Stomach (tissue), 9 donors: ENCODE measurements around the gene CRACR2A. TPM values are rescaled to one million over a fixed set of nuclear protein-coding genes. Genes with fewer than 3 reads are reported as not detected.

Experiments used
- DNase-seq, 2 donors: peaks; one replicate each; pipeline versions ENCODE4 v3.0.0 to v3.0.0-alpha.2; 2013 to 2019
- H3K27ac ChIP-seq, 5 donors: fragments of 200-600 bp in 4 of 5; sonication (generic) in 4 of 5; one replicate each; pipeline ENCODE4 v1.5.1; 2013 to 2019; ENCODE audit warnings: mild to moderate bottlenecking in 1 of 5, moderate library complexity in 1 of 5
- H3K27me3 ChIP-seq, 3 donors: fragments of 200-600 bp; sonication (generic); one replicate each; pipeline ENCODE4 v1.5.1; 2017 to 2019; ENCODE audit warnings: mixed run types in 1 of 3
- H3K36me3 ChIP-seq, 4 donors: fragments of 200-600 bp; sonication (generic); 1 replicate in 3 of 4; 2 replicates in 1 of 4; pipeline ENCODE4 v1.5.1; 2016 to 2019
- H3K4me1 ChIP-seq, 4 donors: fragments of 200-600 bp; sonication (generic); one replicate each; pipeline ENCODE4 v1.5.1; 2016 to 2019
- H3K4me3 ChIP-seq, 4 donors: fragments of 200-600 bp; sonication (generic) in 3 of 4; one replicate each; pipeline ENCODE4 v1.5.1; 2016 to 2019; ENCODE audit warnings: mild to moderate bottlenecking in 1 of 4
- H3K9me3 ChIP-seq, 4 donors: fragments of 200-600 bp; sonication (generic); one replicate each; pipeline ENCODE4 v1.5.1; 2016 to 2019
- EP300 ChIP-seq: sonication (generic); formaldehyde crosslinking; IDR thresholded peaks from one replicate; pipeline ENCODE4 v1.6.1; 2017; ENCODE audit warnings: antibody characterized with exemption
- POLR2A ChIP-seq, 4 donors: fragments of 450-650 bp; IDR thresholded peaks; one replicate each; pipeline ENCODE4 v1.6.1; 2016; ENCODE audit warnings: antibody characterized with exemption in 4 of 4, control low read depth in 2 of 4, mild to moderate bottlenecking in 1 of 4, moderate library complexity in 1 of 4
- POLR2AphosphoS5 ChIP-seq, 3 donors: sonication (generic); formaldehyde crosslinking; IDR thresholded peaks; one replicate each; pipeline ENCODE4 v1.6.1; 2016; ENCODE audit warnings: antibody characterized with exemption in 3 of 3
- WGBS, 5 donors: extraction: QIAGEN DNeasy Blood & Tissue Kit in 3 of 5; methylation state at CpG; one replicate each; pipeline versions ENCODE4 v1.1.5 to v1.1.7; 2013 to 2018; 5-methylcytosine and 5-hydroxymethylcytosine counted together
- intact Hi-C: fragments of 100-400 bp; cut with DNase I; formaldehyde crosslinking; loops from one replicate; pipeline ENCODE4 v1.15.1; 2023; ENCODE audit warnings: low total_unique reads
- polyA plus RNA-seq, 3 donors: library from polyadenylated mRNA; stranded (reverse); fragments of 200-250 nt; gene quantifications; one replicate each; pipeline ENCODE4 v1.2.3, GENCODE V29; 2013
- total RNA-seq, 5 donors: library from RNA; depleted of rRNA; stranded (reverse); fragments of >200 nt; gene quantifications; one replicate each; pipeline versions ENCODE4 v1.1.0 to v1.2.3, GENCODE V29; 2014 to 2016
- TF ChIP-seq, protein P1 (sequence below), 7 experiments: fragments of 450-650 bp in 4 of 7; fragments of 200-600 bp in 3 of 7; sonication (generic) in 3 of 7; IDR thresholded peaks; one replicate each; pipeline ENCODE4 v1.5.1; 2016 to 2019; ENCODE audit warnings: antibody characterized with exemption in 7 of 7, control low read depth in 2 of 7, mild to moderate bottlenecking in 1 of 7
- donor health status: healthy with polysubstance abuse.
- donor health status: Bipolar disorder and iron deficiency.
- donor health status: healthy.

CRACR2A gene
- total and polyA plus RNA-seq, 8 donors: 0.15 to 66.6 (median 3.1) TPM

DNA sequence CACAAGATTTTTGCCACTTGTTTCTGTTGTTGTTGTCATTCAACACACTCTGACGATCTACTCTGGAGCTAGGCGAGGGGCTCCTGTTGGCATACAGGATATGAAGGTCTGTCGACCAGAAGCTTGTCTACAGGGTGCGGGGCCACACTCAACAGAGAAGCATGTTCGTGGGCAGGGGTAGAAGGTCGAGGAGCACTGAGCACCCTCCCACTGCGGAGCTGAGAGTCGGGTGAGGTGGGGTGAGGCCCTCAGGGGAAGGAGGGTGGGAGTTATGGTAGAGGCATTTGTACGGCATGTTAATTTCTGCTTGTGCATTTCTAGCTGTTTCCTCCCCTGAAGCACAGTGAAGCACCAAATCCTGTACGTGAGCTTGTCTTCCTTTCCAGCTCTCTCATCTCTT lies 146.8 kb downstream of the CRACR2A start:
- no peak for DNase-seq
- 76 to 85% (median 81%) methylated on average over 10 of the region's 10 CpGs for WGBS, 5 donors
- Histone ChIP-seq H3K27me3 (peaks cover 0 to 34% (median 4%) of the 10 kb centered on the region in 3 donors), H3K4me3 (no peak overlapping the region), H3K36me3 (no peaks in the 10 kb centered on the region), H3K9me3 (no peaks in the 10 kb centered on the region), H3K4me1 (peaks cover 0 to 12% (median 3%) of the 10 kb centered on the region in 4 donors), H3K27ac (no peak overlapping the region)
- TF ChIP-seq POLR2A (IDR thresholded peaks at IDR 0.05) (no peak), POLR2AphosphoS5 (IDR thresholded peaks at IDR 0.05) (no peak), EP300 (no peak)
- TF ChIP-seq, protein P1, sequence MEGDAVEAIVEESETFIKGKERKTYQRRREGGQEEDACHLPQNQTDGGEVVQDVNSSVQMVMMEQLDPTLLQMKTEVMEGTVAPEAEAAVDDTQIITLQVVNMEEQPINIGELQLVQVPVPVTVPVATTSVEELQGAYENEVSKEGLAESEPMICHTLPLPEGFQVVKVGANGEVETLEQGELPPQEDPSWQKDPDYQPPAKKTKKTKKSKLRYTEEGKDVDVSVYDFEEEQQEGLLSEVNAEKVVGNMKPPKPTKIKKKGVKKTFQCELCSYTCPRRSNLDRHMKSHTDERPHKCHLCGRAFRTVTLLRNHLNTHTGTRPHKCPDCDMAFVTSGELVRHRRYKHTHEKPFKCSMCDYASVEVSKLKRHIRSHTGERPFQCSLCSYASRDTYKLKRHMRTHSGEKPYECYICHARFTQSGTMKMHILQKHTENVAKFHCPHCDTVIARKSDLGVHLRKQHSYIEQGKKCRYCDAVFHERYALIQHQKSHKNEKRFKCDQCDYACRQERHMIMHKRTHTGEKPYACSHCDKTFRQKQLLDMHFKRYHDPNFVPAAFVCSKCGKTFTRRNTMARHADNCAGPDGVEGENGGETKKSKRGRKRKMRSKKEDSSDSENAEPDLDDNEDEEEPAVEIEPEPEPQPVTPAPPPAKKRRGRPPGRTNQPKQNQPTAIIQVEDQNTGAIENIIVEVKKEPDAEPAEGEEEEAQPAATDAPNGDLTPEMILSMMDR (IDR thresholded peaks at IDR 0.05): no peak
- intact Hi-C loops: no loop called here

- Histone ChIP-seq H3K27me3 (peaks cover 0 to 39% (median 4%) of the 10 kb centered on the region in 3 donors), H3K4me1 (peaks cover 0 to 12% (median 3%) of the 10 kb centered on the region in 4 donors), H3K9me3 (no peaks in the 10 kb centered on the region), H3K4me3 (no peak overlapping the region), H3K27ac (no peak overlapping the region), H3K36me3 (no peaks in the 10 kb centered on the region)
- DNase-seq: no peak
- no peak for TF ChIP-seq EP300
- TF ChIP-seq, protein P1 (IDR thresholded peaks at IDR 0.05): no peak
- TF ChIP-seq POLR2A (IDR thresholded peaks at IDR 0.05): no peak
- no peak for TF ChIP-seq POLR2AphosphoS5 (IDR thresholded peaks at IDR 0.05)
- intact Hi-C loops: no loop called here
- 70 to 85% (median 75%) methylated on average over 6 of the region's 6 CpGs for WGBS, 5 donors
These were observed 147.2 kb downstream of the CRACR2A start for GRCh38 chr12:3605692-3606091.

GRCh38 chr12:3604748-3605586 lies 147.9 kb downstream of the CRACR2A start:
- TF ChIP-seq POLR2AphosphoS5 (IDR thresholded peaks at IDR 0.05): no peak
- TF ChIP-seq EP300: no peak
- TF ChIP-seq POLR2A (IDR thresholded peaks at IDR 0.05): no peak
- WGBS, 5 donors: 9 to 19% (median 13%) methylated on average over 13 of the region's 13 CpGs
- H3K36me3 ChIP-seq: no peaks in the 10 kb centered on the region
- peak; percentile 61 to 68 for DNase-seq
- peaks cover 0 to 12% (median 3%) of the 10 kb centered on the region in 4 donors for H3K4me1 ChIP-seq
- intact Hi-C loops: no loop called here
- peaks cover 0 to 46% (median 4%) of the 10 kb centered on the region in 3 donors for H3K27me3 ChIP-seq
- H3K27ac ChIP-seq: no peak overlapping the region
- H3K9me3 ChIP-seq: no peaks in the 10 kb centered on the region
- no peak overlapping the region for H3K4me3 ChIP-seq

DNA sequence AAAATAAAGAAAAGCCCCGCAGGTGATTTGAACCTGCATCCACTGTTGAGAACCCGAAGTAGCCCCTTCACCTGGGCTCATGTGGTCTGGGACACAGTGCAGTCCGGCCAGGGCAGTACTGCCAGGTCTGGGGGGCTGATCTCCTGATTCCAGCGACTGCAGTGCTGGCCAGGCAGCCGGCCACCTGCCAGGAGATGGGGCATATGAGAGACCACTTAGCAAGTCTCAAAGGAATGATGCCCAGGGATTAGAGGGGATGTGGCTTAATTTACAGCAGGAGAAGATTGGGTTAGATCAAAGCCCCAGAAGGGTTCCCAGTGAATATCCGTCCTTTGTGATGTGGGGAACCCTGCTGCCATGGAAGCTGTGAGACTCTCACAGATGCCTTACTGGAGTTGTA lies 148.6 kb downstream of the CRACR2A start:
- H3K4me3 ChIP-seq: no peak overlapping the region
- intact Hi-C loops: no loop called here
- no peaks in the 10 kb centered on the region for H3K36me3 ChIP-seq
- no peak for DNase-seq
- H3K27ac ChIP-seq: no peak overlapping the region
- 70 to 82% (median 75%) methylated on average over 5 to 6 of the region's 6 CpGs for WGBS, 5 donors
- TF ChIP-seq POLR2A (IDR thresholded peaks at IDR 0.05): no peak
- TF ChIP-seq, protein P1 (IDR thresholded peaks at IDR 0.05): no peak
- TF ChIP-seq EP300: no peak
- no peak for TF ChIP-seq POLR2AphosphoS5 (IDR thresholded peaks at IDR 0.05)
- H3K9me3 ChIP-seq: no peaks in the 10 kb centered on the region
- peaks cover 0 to 12% (median 3%) of the 10 kb centered on the region in 4 donors for H3K4me1 ChIP-seq
- H3K27me3 ChIP-seq: peaks cover 0 to 46% (median 4%) of the 10 kb centered on the region in 3 donors
